BJ (cell line): ENCODE data around the gene COL4A6. TPM values are rescaled to one million over a fixed set of nuclear protein-coding genes. Genes with fewer than 3 reads are reported as not detected.

Experiments used
- CTCF ChIA-PET: fragments of 350-600 bp; formaldehyde crosslinking; extraction: SDS; loops from one replicate; lab custom pipeline; 2021; ENCODE audit warnings: antibody characterized with exemption, inconsistent platforms; lab: Yijun Ruan, JAX
- POLR2A ChIA-PET: fragments of 300-600 bp; sonication (Branson Sonifier 250); formaldehyde crosslinking; extraction: SDS; loops from one replicate; lab custom pipeline; 2021; ENCODE audit warnings: antibody characterized with exemption; lab: Charles Lee
- DNase-seq: peaks from one replicate; pipeline ENCODE4 v3.0.0-alpha.2; 2011; ENCODE audit warnings: low read depth
- H3K27me3 ChIP-seq: 2 replicates; pipeline ENCODE4 v1.6.0; 2011; ENCODE audit warnings: low read length; ENCODE audit not compliant: control insufficient read depth, insufficient read depth
- H3K36me3 ChIP-seq: 2 replicates; pipeline ENCODE4 v1.5.1; 2011; ENCODE audit warnings: low read length; ENCODE audit not compliant: control insufficient read depth, insufficient read depth
- H3K4me3 ChIP-seq: 2 replicates; pipeline ENCODE4 v1.5.1; 2011; ENCODE audit warnings: low read depth, mild to moderate bottlenecking, control low read depth, low read length
- polyA plus RNA-seq: library from polyadenylated mRNA; depleted of rRNA; stranded (reverse); fragments of >200 nt; gene quantifications from 2 replicates; pipeline ENCODE4 v1.2.3, GENCODE V29; 2011
- TF ChIP-seq, protein P1 (sequence below): IDR thresholded peaks from 2 replicates; pipeline ENCODE4 v1.5.1; 2011; ENCODE audit warnings: low read depth, mild to moderate bottlenecking, control low read depth, inconsistent platforms, low read length, moderate library complexity; ENCODE audit not compliant: insufficient read depth

Gene COL4A6
- polyA plus RNA-seq, 1 experiment = 0.09 TPM

DNA sequence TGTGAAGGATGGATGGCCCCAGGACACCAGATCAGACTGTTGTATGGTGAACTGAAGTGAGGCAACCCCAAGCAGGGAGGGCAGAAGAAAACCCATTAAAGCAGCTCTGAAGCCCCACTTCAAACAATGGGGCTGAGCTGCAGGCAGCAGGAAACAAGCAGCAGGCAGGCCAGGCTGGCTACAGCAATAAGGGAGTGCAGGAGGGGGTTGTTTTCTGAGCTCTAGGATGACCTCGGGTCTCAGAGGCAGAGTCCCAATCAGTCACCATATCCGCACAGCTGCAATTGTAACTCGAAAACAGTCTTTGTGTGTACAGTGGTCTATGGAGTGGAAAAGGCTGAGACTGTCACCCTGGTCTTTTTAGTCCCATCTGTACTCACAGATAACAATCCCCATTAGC is 90.4 kb downstream of the COL4A6 start:
- Histone ChIP-seq H3K36me3 (no peaks in the 10 kb centered on the region), H3K4me3 (no peak overlapping the region), H3K27me3 (no peaks in the 10 kb centered on the region)
- TF ChIP-seq, protein P1, sequence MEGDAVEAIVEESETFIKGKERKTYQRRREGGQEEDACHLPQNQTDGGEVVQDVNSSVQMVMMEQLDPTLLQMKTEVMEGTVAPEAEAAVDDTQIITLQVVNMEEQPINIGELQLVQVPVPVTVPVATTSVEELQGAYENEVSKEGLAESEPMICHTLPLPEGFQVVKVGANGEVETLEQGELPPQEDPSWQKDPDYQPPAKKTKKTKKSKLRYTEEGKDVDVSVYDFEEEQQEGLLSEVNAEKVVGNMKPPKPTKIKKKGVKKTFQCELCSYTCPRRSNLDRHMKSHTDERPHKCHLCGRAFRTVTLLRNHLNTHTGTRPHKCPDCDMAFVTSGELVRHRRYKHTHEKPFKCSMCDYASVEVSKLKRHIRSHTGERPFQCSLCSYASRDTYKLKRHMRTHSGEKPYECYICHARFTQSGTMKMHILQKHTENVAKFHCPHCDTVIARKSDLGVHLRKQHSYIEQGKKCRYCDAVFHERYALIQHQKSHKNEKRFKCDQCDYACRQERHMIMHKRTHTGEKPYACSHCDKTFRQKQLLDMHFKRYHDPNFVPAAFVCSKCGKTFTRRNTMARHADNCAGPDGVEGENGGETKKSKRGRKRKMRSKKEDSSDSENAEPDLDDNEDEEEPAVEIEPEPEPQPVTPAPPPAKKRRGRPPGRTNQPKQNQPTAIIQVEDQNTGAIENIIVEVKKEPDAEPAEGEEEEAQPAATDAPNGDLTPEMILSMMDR = no peak
- ChIA-PET CTCF (no interaction called here), POLR2A (no interaction called here)
- DNase-seq = no peak

DNA sequence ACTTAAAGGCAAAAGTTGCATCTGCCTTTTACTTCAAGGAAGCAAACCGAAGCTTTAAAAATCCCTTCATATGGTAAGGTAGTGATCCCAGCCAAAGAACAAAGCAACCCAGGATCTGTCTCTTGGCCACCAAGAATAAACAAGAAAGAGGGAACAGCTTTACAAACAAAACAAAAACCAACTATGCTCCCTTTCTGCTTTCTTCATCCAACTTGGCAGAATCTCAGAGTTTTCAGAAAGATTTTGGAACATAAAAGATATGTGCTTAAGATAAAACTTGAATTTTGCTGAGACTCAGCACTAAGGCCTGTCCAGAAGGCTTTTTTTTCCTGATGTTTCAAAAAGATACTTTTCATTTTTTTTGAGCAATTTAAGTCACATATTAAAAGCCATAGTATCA is 94.0 kb downstream of the COL4A6 start:
- no peak for DNase-seq
- Histone ChIP-seq H3K4me3 (no peak overlapping the region), H3K27me3 (no peaks in the 10 kb centered on the region), H3K36me3 (no peaks in the 10 kb centered on the region)
- TF ChIP-seq, protein P1 = no peak
- CTCF ChIA-PET = no interaction called here
- POLR2A ChIA-PET = no interaction called here

DNA sequence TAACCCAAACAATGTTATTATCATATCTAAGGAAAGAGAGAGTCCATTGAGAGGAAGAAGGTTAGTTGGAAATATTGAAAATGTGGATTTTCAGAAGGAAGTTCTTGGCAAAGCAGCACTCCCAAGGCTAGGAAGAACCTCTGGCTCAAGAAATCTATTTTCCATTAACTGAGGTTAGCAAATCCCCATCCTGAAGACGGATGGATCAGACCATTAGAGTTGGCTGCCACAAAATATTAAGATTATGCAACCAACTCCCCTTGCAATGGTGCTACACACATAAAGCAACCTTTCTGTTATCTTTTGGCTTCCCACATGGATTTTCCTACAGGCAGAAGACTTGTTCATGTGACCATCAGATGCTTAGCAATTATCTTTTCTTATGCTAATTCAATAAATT is 96.3 kb downstream of the COL4A6 start:
- ChIA-PET POLR2A (no interaction called here), CTCF (interaction anchor here (0.6 kb wide), 1 partner anchor 953 kb away, joined by 4 read pairs; no protein-coding TSS in a partner anchor)
- DNase-seq = no peak
- no peaks in the 10 kb centered on the region for H3K27me3 ChIP-seq
- TF ChIP-seq, protein P1 = no peak
- H3K36me3 ChIP-seq = no peaks in the 10 kb centered on the region
- no peak overlapping the region for H3K4me3 ChIP-seq

DNA sequence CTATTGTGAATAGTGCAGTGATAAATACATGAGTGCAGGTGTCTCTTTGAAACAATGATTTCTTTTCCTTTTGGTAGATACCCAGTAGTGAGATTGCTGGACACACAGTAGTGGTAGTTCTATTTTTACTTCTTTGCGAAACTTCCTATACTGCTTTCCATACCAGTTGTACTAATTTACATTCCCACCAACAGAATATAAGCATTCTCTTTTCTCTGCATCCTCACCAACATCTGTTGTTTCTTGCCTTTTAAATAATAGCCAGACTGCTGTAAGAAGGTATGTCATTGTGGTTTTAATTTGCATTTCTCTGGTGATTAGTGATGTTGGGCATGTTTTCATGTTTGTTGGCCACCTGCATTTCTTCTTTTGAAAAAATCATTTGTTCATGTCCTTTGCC is 105.9 kb downstream of the COL4A6 start:
- H3K4me3 ChIP-seq = no peak overlapping the region
- ChIA-PET POLR2A (no interaction called here), CTCF (interaction anchor here (0.7 kb wide), 1 partner anchor 1156 kb away, joined by 3 read pairs; no protein-coding TSS in a partner anchor)
- TF ChIP-seq, protein P1 = no peak
- no peaks in the 10 kb centered on the region for H3K27me3 ChIP-seq
- H3K36me3 ChIP-seq = no peaks in the 10 kb centered on the region
- no peak for DNase-seq

DNA sequence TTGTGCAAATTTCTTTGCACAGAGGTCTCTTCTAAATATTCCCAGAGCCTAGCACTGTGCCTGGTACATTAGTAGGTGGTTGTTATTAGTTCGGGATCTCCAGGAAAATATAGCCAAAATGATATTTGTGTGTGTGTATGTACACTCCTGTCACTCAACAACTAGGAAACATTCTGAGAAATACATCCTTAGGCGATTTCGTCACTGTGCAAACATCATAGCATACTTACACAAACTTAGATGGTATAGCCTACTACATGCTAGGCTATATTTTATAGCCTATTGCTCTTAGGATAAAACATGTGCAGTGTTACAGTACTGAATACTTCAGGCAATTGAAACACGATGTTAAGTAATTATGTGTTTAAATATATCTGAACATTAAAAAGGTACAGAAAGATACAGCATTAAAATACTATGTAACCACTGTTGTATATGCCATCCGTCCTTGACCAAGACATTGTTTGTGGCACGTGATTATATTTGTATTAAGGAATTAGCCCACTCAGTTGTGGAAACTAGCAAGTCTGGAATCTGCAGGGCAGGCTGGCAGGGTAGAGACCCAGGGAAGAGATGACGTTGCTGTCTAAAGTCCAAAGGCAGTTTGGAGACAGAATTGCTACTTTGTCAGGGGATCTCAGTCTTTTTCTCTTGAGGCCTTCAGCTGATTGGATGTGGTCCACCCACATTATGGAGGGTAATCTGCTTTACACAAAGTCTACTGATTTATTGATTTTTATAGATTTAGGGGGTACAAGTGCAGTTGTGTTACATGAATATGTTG is 106.9 kb downstream of the COL4A6 start:
- no peaks in the 10 kb centered on the region for H3K36me3 ChIP-seq
- H3K27me3 ChIP-seq = no peaks in the 10 kb centered on the region
- H3K4me3 ChIP-seq = no peak overlapping the region
- TF ChIP-seq, protein P1 = no peak
- CTCF ChIA-PET = no interaction called here
- no peak for DNase-seq
- POLR2A ChIA-PET = no interaction called here
